ENCODE measurements around the gene RAVER1. TPM values are rescaled to one million over a fixed set of nuclear protein-coding genes. Genes with fewer than 3 reads are reported as not detected.

RAVER1 gene
- total RNA-seq, 1 experiment from 2014 or later = 87.7 TPM

GRCh38 chr19:10321417-10321797 lies 11.9 kb downstream of the RAVER1 start:
- intact Hi-C loops (cut with micrococcal nuclease; ENCODE audit: unreplicated experiment) = no loop called here
- no peak for DNase-seq (ENCODE audit: low spot score)
- ChIA-PET CTCF (no interaction called here), POLR2A (ENCODE audit: low non-redundant PET) (no interaction called here)
- no peaks in the 10 kb centered on the region for H3K27me3 ChIP-seq (replicated peaks; ENCODE audit: insufficient read depth, low read depth, low read length, poor library complexity)
- BruUV-seq (replicated peaks) = no TSS peak
- no peak overlapping the region for H3K4me3 ChIP-seq (ENCODE audit: low read depth, low read length, poor library complexity, severe bottlenecking)
- H3K27ac ChIP-seq (ENCODE audit: low read depth, low read length, poor library complexity, severe bottlenecking) = no peak overlapping the region
- H3K36me3 ChIP-seq (ENCODE audit: insufficient read depth, low read length, poor library complexity, severe bottlenecking) = peaks cover 87% of the 10 kb centered on the region
- TF ChIP-seq CTCF (conservative IDR thresholded peaks at IDR 0.05; ENCODE audit: low read depth, low read length) (no peak), EZH2 (IDR thresholded peaks at IDR 0.05; ENCODE audit: borderline replicate concordance, low read depth, low read length, poor library complexity, severe bottlenecking) (no peak)
- H3K9me3 ChIP-seq (ENCODE audit: low read depth, low read length, poor library complexity, severe bottlenecking) = no peaks in the 10 kb centered on the region
- H3K4me1 ChIP-seq (ENCODE audit: insufficient read depth, low read length, poor library complexity, severe bottlenecking) = no peaks in the 10 kb centered on the region

DNA sequence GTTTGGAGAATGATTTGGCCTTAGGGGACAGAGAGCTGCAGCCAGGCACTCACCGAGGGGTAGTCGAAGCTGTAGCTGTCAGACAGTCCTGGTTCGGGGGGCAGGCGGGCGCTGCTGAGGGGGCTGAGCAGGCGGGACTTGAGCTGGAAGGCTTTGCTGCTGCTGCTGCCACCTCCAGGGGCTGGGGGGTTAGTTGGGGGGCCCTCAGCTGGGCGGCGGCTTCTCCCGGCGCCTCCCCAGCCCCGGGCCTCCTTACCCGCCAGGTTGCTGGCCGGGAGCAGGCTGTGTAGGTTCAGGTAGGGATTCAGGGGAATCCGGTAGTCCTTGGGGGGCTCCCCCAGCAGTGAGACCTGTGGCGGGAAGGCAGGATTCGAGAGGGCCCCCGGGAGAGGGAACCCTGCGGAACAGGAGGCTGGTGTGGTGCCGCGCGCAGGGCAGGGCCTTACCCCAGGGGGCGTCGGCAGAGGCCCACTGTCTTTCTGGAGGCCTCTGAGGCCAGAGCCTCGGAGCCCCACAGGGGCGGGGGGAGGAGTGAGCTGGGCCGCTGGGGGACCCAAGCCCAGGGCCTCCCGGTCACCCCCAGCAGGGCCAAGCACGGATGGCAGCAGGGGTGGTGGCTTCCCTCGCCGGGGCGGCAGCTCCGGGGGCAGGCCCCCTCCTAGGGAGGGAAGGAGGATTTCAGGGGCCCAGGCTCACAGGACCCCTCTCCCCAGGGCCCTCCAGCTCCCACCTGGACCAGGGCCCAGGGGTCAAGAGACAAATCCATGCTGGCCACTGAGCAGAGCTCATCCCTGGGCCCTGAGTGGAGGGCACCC lies 12.5 kb downstream of the RAVER1 start:
- no peaks in the 10 kb centered on the region for H3K9me3 ChIP-seq (ENCODE audit: low read depth, low read length, poor library complexity, severe bottlenecking)
- intact Hi-C loops (cut with micrococcal nuclease; ENCODE audit: unreplicated experiment) = no loop called here
- TF ChIP-seq CTCF (conservative IDR thresholded peaks at IDR 0.05; ENCODE audit: low read depth, low read length) = no peak
- TF ChIP-seq EZH2 (IDR thresholded peaks at IDR 0.05; ENCODE audit: borderline replicate concordance, low read depth, low read length, poor library complexity, severe bottlenecking) = no peak
- no peaks in the 10 kb centered on the region for H3K27me3 ChIP-seq (replicated peaks; ENCODE audit: insufficient read depth, low read depth, low read length, poor library complexity)
- CTCF ChIA-PET = interaction anchor here (0.6 kb wide), 1 partner anchor 83 kb away, joined by 3 read pairs; no protein-coding TSS in a partner anchor
- no peak overlapping the region for H3K4me3 ChIP-seq (ENCODE audit: low read depth, low read length, poor library complexity, severe bottlenecking)
- BruUV-seq (replicated peaks) = no TSS peak
- DNase-seq (ENCODE audit: low spot score) = no peak
- peaks cover 5% of the 10 kb centered on the region for H3K4me1 ChIP-seq (ENCODE audit: insufficient read depth, low read length, poor library complexity, severe bottlenecking)
- POLR2A ChIA-PET (ENCODE audit: low non-redundant PET) = no interaction called here
- H3K36me3 ChIP-seq (ENCODE audit: insufficient read depth, low read length, poor library complexity, severe bottlenecking) = peaks cover 85% of the 10 kb centered on the region
- no peak overlapping the region for H3K27ac ChIP-seq (ENCODE audit: low read depth, low read length, poor library complexity, severe bottlenecking)

DNA sequence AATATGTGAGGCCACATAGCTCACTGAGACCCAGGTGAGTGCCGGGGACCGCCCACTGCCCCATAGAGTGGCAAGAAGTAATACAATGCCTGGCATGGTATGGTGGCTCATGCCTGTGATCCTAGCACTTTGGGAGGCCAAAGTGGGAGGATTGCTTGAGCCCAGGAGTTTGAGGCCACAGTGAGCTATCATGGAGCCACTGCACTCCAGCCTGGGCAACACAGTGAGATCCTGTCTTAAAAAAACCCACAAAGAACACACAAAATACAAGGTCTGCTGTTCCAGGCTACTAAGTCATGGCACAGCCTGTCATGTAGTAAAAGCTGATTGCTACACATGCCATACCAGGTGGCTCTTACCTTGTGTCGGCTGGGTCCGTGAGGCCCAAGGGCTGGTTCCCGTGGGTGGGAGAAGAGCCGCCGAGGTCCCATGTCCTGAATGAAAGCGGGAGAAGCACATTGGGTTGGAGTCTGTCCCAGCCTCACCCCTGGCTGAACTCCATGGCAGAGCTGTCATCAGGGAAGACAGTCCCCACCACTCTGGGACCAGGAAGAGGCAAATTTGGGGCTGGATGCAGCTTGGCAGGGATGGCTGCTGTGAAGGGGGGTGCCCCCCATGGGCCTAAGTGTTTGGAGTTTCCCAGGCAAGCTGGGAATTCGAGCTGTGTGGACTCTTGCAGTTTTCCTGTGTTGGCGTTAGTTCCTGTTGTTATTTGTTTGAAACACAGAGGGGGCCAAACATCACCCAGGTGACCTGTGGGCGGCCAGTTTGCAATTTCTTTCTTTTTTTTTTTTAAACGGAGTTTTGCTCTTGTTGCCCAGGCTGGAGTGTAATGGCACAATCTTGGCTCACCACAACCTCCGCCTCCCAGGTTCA lies 14.3 kb downstream of the RAVER1 start:
- Histone ChIP-seq H3K27ac (ENCODE audit: low read depth, low read length, poor library complexity, severe bottlenecking) (no peak overlapping the region), H3K27me3 (replicated peaks; ENCODE audit: insufficient read depth, low read depth, low read length, poor library complexity) (no peaks in the 10 kb centered on the region), H3K4me3 (ENCODE audit: low read depth, low read length, poor library complexity, severe bottlenecking) (no peak overlapping the region), H3K4me1 (ENCODE audit: insufficient read depth, low read length, poor library complexity, severe bottlenecking) (peaks cover 5% of the 10 kb centered on the region), H3K36me3 (ENCODE audit: insufficient read depth, low read length, poor library complexity, severe bottlenecking) (peaks cover 67% of the 10 kb centered on the region), H3K9me3 (ENCODE audit: low read depth, low read length, poor library complexity, severe bottlenecking) (no peaks in the 10 kb centered on the region)
- POLR2A ChIA-PET (ENCODE audit: low non-redundant PET) = interaction anchor here (0.5 to 0.6 kb wide), 2 partner anchors 18 to 1413 kb away, joined by 7 to 8 read pairs; no protein-coding TSS in a partner anchor
- intact Hi-C loops (cut with micrococcal nuclease; ENCODE audit: unreplicated experiment) = no loop called here
- DNase-seq (ENCODE audit: low spot score) = no peak
- no TSS peak for BruUV-seq (replicated peaks)
- CTCF ChIA-PET = no interaction called here
- TF ChIP-seq EZH2 (IDR thresholded peaks at IDR 0.05; ENCODE audit: borderline replicate concordance, low read depth, low read length, poor library complexity, severe bottlenecking) (no peak), CTCF (conservative IDR thresholded peaks at IDR 0.05; ENCODE audit: low read depth, low read length) (no peak)

Measured in A673 (cell line).